Measurements from ENCODE around the gene JTB. TPM values are rescaled to one million over a fixed set of nuclear protein-coding genes. Genes with fewer than 3 reads are reported as not detected.
A peak's percentile ranks its signal among the peaks of the same experiment; 100 is the strongest.

Gene JTB
- total RNA-seq, 2 experiments from 2014 or later, result 124 to 178 TPM

DNA sequence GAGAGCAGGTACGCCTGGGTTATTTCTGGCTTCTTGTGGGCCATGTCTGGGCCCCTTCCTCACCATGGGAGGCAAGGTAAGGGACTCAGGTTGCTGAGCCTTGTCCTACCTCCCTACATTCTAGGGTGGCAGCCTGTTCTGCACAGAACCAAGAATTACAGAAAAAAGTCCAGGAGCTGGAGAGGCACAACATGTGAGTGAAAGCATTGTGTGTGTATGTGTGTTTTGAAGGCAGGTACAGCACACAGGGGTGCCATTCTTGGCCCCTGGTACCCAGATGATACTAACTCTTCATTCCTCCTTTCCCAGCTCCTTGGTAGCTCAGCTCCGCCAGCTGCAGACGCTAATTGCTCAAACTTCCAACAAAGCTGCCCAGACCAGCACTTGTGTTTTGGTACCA, 4.4 kb downstream of the JTB start:
- H3K4me3 ChIP-seq (ENCODE audit: low read depth, low read length, poor library complexity, severe bottlenecking), result no peak overlapping the region
- DNase-seq (ENCODE audit: low spot score), result no peak
- no peaks in the 10 kb centered on the region for H4K20me1 ChIP-seq (ENCODE audit: insufficient read depth, low read length)
- BruUV-seq (replicated peaks), result no TSS peak
- peaks cover 42% of the 10 kb centered on the region for H3K36me3 ChIP-seq (ENCODE audit: insufficient read depth, low read length)
- no peak overlapping the region for H3K4me2 ChIP-seq (ENCODE audit: low read length)
- no peak overlapping the region for H2AFZ ChIP-seq (ENCODE audit: low read length)
- no peak overlapping the region for H3K27ac ChIP-seq (ENCODE audit: low read depth, low read length, poor library complexity, severe bottlenecking)
- POLR2A ChIA-PET, result no interaction called here
- peaks cover 31% of the 10 kb centered on the region for H3K79me2 ChIP-seq (ENCODE audit: insufficient read depth, low read depth, low read length)
- intact Hi-C loops (cut with micrococcal nuclease; ENCODE audit: unreplicated experiment), result no loop called here
- H3K9me2 ChIP-seq (ENCODE audit: insufficient read depth, low read length), result no peaks in the 10 kb centered on the region
- H3K4me1 ChIP-seq (ENCODE audit: insufficient read depth, low read length, poor library complexity, severe bottlenecking), result peaks cover 32% of the 10 kb centered on the region
- CTCF ChIA-PET (ENCODE audit: unreplicated experiment), result no interaction called here
- no peaks in the 10 kb centered on the region for H3K9me3 ChIP-seq (ENCODE audit: low read length)
- TF ChIP-seq EZH2phosphoT487 (IDR thresholded peaks at IDR 0.05; ENCODE audit: borderline replicate concordance, low read depth, low read length), result no peak
- TF ChIP-seq, protein P1, sequence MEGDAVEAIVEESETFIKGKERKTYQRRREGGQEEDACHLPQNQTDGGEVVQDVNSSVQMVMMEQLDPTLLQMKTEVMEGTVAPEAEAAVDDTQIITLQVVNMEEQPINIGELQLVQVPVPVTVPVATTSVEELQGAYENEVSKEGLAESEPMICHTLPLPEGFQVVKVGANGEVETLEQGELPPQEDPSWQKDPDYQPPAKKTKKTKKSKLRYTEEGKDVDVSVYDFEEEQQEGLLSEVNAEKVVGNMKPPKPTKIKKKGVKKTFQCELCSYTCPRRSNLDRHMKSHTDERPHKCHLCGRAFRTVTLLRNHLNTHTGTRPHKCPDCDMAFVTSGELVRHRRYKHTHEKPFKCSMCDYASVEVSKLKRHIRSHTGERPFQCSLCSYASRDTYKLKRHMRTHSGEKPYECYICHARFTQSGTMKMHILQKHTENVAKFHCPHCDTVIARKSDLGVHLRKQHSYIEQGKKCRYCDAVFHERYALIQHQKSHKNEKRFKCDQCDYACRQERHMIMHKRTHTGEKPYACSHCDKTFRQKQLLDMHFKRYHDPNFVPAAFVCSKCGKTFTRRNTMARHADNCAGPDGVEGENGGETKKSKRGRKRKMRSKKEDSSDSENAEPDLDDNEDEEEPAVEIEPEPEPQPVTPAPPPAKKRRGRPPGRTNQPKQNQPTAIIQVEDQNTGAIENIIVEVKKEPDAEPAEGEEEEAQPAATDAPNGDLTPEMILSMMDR (conservative IDR thresholded peaks at IDR 0.05; ENCODE audit: low read length), result no peak

DNA sequence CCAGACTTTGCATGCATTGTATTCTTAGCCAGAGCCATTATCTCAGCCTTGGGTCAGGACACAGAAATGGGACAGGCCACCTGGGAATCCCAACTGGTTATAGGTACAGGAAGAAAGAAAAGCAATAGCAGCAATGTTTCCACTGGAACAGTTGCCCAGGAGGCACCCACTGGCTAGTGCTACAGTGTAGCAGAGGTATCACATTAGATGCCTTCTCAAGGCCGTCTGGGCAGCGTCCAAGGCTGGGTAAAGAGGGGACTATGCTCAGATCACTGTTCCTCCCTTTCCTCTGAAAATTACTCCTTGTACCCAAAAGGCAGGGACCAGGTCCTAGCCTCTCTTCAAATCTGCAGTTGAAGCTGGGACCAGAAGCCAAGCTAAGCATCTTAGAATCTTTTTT, 7.1 kb downstream of the JTB start:
- TF ChIP-seq, protein P1 (conservative IDR thresholded peaks at IDR 0.05; ENCODE audit: low read length), result no peak
- TF ChIP-seq EZH2phosphoT487 (IDR thresholded peaks at IDR 0.05; ENCODE audit: borderline replicate concordance, low read depth, low read length), result no peak
- Histone ChIP-seq H3K36me3 (ENCODE audit: insufficient read depth, low read length) (peaks cover 37% of the 10 kb centered on the region), H3K9me3 (ENCODE audit: low read length) (no peaks in the 10 kb centered on the region), H3K27ac (ENCODE audit: low read depth, low read length, poor library complexity, severe bottlenecking) (no peak overlapping the region), H3K4me2 (ENCODE audit: low read length) (no peak overlapping the region), H4K20me1 (ENCODE audit: insufficient read depth, low read length) (no peaks in the 10 kb centered on the region), H3K9me2 (ENCODE audit: insufficient read depth, low read length) (no peaks in the 10 kb centered on the region), H3K4me1 (ENCODE audit: insufficient read depth, low read length, poor library complexity, severe bottlenecking) (peaks cover 30% of the 10 kb centered on the region), H3K79me2 (ENCODE audit: insufficient read depth, low read depth, low read length) (peaks cover 25% of the 10 kb centered on the region; the same call in 1 of the 2 replicates), H3K4me3 (ENCODE audit: low read depth, low read length, poor library complexity, severe bottlenecking) (no peak overlapping the region), H2AFZ (ENCODE audit: low read length) (no peak overlapping the region)
- POLR2A ChIA-PET, result interaction anchor here (0.7 kb wide), 1 partner anchor 14 kb away, joined by 3 read pairs; no protein-coding TSS in a partner anchor
- DNase-seq (ENCODE audit: low spot score), result no peak
- no TSS peak for BruUV-seq (replicated peaks)
- CTCF ChIA-PET (ENCODE audit: unreplicated experiment), result no interaction called here
- intact Hi-C loops (cut with micrococcal nuclease; ENCODE audit: unreplicated experiment), result no loop called here

DNA sequence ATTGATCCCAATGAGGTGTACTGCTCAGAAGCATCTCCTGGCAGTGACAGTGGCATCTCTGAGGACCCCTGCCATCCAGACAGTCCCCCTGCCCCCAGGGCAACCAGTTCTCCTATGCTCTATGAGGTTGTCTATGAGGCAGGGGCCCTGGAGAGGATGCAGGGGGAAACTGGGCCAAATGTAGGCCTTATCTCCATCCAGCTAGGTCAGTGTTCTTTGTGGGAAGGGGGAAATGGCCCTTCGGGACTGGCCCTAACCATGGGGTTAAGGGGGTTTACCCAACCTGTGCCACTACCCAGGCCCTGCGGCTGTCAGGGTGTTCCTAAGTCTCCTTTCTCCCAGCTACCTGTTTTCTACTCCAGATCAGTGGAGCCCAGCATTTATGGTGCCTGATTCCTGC, 8.5 kb downstream of the JTB start:
- intact Hi-C loops (cut with micrococcal nuclease; ENCODE audit: unreplicated experiment), result no loop called here
- CTCF ChIA-PET (ENCODE audit: unreplicated experiment), result no interaction called here

More for the DNA sequence above, 8.5 kb downstream of the JTB start:
- no TSS peak for BruUV-seq (replicated peaks)
- TF ChIP-seq, protein P1 (conservative IDR thresholded peaks at IDR 0.05; ENCODE audit: low read length), result no peak
- no peak for TF ChIP-seq EZH2phosphoT487 (IDR thresholded peaks at IDR 0.05; ENCODE audit: borderline replicate concordance, low read depth, low read length)
- POLR2A ChIA-PET, result interaction anchor here (0.9 to 4.7 kb wide), 3 partner anchors 8 to 189 kb away, joined by 4 to 54 read pairs (median 19); partner anchors contain the start of genes DENND4B and JTB
- no peak for DNase-seq (ENCODE audit: low spot score)
- Histone ChIP-seq H4K20me1 (ENCODE audit: insufficient read depth, low read length) (no peaks in the 10 kb centered on the region), H3K9me2 (ENCODE audit: insufficient read depth, low read length) (no peaks in the 10 kb centered on the region), H3K4me2 (ENCODE audit: low read length) (peak overlapping the region; percentile 100), H3K27ac (ENCODE audit: low read depth, low read length, poor library complexity, severe bottlenecking) (peak overlapping the region; percentile 89), H2AFZ (ENCODE audit: low read length) (0 out of 2 replicates have a peak overlapping the region, but pooled peaks have one; percentile 77), H3K4me1 (ENCODE audit: insufficient read depth, low read length, poor library complexity, severe bottlenecking) (peaks cover 38% of the 10 kb centered on the region), H3K36me3 (ENCODE audit: insufficient read depth, low read length) (peaks cover 25% of the 10 kb centered on the region), H3K4me3 (ENCODE audit: low read depth, low read length, poor library complexity, severe bottlenecking) (peak overlapping the region; percentile 78), H3K9me3 (ENCODE audit: low read length) (no peaks in the 10 kb centered on the region), H3K79me2 (ENCODE audit: insufficient read depth, low read depth, low read length) (peaks cover 34% of the 10 kb centered on the region; the same call in 1 of the 2 replicates)

Measured in OCI-LY7 (cell line).